Measurements from ENCODE around the gene DDX43.
"Not testable (repeated sequence)": the region's sequence is repeated elsewhere in the genome, so short reads cannot be mapped to it uniquely, and the experiment has no call there.

Gene DDX43

DNA sequence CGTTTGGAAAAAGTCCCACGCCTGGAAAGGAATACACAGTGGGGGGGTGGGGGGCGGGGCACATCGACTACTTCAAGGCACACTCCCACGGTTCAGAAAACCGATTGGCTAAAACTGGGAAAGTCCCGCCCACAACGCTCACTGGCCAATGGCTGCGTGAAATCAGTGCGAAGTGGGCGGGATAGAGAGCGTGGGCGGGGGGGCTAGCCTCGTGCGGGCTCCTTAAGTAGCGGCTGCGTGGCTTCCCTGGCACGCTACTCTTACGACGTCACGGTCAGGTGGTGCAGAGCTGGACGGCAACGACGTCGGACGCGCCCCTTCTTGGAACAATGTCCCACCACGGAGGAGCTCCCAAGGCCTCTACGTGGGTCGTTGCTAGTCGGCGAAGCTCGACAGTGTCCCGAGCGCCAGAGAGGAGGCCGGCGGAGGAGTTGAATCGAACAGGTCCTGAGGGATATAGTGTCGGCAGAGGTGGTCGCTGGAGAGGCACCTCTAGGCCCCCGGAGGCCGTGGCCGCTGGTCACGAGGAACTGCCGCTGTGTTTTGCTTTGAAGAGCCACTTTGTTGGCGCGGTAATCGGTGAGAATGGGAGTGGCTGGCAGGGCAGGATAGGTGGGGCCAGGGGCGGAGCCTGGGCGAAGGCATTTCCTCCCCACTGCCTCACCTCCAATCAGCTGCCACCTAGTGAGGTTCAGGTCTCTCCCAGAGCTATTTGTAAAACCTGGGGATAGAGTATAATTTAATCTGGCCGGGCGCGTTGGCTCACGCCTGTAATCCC lies at the start of gene DDX43:
TSS of gene DDX43 (plus strand) at position 252 of the 778 bp plus-strand sequence. CDS start at position 330, 78 bp downstream.
- DNase-seq (ENCODE audit: low read depth): no peak

DNA sequence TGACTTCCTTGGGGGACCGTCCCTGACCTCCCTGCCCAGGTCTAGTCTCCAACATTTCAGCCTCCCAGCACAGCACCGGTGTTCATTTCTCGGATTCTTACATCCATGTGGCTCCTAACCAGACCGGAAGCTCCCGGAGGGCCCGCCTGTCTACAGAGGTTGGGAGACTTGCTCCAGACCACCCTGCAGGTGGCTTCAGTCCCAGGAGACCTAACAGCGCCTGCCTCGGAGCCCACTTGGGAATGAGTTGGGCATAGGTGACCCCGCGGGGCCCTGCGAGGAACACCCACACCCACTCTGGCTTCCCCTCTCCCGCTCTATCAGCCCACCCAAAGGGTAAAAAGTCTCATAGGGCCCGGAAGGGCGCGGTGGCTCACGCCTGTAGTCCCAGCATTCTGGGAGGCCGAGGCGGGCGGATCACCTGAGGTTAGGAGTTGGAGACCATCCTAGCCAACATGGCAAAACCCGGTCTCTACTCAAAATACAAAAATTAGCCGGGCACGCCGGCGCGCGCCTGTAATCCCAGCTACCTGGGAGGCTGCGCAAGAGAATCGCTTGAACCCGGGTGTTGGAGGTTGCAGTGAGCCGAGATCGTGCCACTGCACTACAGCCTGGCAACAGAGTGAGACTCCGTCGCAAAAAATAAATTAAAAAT lies 46.0 kb upstream of the DDX43 start:
- DNase-seq (ENCODE audit: low read depth): no peak

DNA sequence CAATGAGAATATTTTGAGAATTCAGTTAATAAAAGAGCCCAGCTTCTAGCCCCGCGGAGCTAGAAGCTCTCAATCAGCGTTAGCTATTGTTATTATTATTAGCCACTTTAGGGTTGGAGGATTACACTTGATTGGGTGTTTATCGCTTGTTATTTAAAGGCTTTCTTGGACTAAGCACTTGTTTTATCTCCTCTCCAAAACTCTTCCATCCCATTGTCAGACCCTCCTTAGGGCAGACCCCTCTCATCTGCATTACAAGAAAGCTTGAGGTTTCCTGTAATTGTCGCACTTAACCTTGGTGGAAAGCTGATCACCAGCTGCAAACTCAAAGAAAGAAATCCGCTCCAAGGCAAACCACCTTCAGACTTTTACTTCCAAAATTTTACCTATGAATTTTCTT lies 45.3 kb upstream of the DDX43 start:
- no peak for DNase-seq (ENCODE audit: low read depth)

DNA sequence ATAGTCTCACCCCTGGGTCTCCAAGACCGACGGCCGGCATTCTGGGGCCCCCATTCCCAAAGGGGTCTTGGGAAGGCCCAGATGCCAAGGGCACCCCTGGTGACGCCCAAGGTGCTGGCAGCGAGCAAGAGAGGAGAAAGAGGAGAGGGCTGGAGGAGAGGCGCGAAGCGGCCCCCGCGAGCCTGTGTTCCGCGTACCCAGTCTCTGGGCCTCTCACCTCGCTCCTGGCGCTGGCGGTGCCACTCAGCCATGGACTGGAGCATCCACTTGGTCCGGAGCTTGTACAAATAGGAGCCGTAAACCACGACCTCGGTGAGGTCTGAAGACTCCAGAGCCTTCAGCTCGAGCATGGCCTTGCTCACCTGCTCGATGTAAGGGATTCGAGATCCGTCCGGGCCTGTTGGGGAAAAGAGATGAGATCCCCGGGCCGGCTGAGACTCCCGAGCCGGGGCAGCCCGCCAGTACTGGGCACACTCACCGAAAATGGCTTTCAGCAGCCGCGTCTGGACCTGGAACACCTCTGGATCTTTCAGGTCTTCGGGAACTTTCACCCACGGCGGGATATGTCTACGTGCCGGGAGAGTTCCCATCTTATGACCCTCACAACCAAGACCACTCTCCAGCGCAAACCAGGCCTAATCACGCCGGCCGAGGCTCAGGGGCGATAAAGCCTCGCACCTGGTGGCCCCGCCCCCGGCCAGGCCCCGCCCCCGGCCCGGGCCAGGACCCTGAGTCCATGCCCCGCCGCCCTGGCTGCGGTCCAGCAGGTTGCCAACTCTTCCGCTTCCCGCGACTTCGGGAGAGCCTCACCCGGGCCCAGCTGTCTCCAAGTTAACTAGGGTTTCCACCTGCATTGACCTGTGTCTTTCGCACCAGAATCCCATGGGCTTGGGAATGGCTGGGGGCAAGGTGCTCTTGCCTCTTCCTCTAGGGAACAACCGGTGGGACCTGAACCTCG lies 40.7 kb upstream of the DDX43 start, which contains the start of gene DPPA5:
TSS of gene DPPA5 (minus strand) at position 641 of the 958 bp plus-strand sequence. CDS start at position 590, 51 bp downstream.
- DNase-seq (ENCODE audit: low read depth): no peak

DNA sequence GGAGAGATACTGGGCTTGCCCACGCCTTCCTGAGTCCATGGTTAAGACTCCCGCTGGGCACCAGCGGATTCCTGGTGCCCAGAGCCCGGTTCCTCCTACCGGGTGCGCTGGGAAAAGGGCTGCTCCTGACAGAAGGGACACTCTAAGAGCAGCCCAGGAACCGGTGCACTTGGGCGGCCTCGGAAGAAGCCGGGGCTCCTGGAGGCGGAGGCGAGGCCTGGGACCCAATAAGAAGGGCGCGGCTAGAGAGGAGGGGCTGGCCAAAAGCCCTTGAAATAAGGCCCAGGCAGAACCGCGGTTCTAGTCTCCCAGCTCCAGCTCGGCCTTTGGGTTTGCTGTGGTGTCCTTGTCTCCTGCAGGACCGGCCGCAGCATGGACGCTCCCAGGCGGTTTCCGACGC lies 32.3 kb upstream of the DDX43 start, which contains the start of gene KHDC3L:
TSS of gene KHDC3L (plus strand) at position 301 of the 400 bp plus-strand sequence. CDS start at position 373, 72 bp downstream.
- no peak for DNase-seq (ENCODE audit: low read depth)

- DNase-seq (ENCODE audit: low read depth): no peak
Measured at GRCh38 chr6:73362869-73363536, 31.6 kb upstream of the DDX43 start.

DNA sequence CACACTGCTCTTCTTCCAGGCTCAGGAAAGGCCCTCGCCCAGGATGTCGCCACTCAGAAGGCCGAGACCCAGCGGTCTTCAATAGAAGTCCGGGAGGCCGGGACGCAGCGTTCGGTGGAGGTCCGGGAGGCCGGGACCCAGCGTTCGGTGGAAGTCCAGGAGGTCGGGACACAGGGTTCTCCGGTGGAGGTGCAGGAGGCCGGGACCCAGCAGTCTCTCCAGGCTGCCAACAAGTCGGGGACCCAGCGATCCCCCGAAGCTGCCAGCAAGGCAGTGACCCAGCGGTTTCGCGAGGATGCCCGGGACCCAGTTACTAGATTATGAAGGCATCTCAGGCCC lies 31.1 kb upstream of the DDX43 start:
- DNase-seq (ENCODE audit: low read depth): no peak

GRCh38 chr6:73364121-73364520 lies 30.5 kb upstream of the DDX43 start:
- no peak for DNase-seq (ENCODE audit: low read depth)

DNA sequence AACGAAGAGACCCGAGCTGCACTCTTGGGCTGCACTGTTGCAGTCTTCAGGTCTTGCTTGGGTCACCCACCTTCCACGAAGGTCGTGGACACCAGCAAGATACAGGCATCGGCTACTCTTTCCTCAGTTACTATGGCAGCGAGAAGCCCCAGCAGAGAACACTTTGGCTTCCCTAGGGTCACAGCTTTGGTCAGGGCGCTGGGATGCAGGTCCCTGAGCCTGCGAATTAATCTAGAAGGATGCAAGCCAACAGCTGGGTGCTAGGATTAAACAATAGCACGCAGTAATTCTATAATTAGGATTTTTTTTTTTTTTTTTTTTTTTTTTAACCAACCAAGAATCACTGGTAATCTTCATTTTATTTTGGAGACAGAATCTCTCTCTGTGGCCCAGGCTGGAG lies 30.1 kb upstream of the DDX43 start:
- no peak for DNase-seq (ENCODE audit: low read depth)

DNA sequence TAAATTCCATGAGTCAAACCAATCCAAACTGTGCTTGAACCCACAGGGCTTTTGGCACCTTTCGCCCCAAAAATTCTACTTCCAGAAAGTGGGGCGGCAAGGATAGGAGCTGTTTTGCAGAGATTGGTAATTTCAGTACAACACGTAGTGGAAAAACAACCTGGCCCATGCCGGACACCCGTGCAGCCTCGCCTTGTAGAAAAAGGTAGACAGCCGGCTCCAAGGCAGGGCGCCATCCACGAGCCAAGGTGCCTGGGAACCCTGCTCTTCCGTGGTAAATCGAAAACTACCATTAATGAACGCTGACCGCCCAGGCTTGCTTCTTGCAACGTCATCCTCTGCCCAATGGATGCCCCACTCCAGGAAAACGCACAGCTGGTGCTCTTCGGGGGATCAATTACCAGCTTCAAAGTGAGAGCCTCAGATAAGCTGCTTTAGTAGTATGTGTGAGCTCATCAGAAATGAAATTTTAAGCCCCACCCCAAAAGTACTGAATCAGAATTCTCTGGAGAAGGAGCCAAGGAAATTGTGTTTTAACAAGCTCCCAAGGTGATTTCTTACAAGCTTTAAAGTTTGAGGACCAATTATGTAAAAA lies 26.8 kb upstream of the DDX43 start:
- no peak for DNase-seq (ENCODE audit: low read depth)

DNA sequence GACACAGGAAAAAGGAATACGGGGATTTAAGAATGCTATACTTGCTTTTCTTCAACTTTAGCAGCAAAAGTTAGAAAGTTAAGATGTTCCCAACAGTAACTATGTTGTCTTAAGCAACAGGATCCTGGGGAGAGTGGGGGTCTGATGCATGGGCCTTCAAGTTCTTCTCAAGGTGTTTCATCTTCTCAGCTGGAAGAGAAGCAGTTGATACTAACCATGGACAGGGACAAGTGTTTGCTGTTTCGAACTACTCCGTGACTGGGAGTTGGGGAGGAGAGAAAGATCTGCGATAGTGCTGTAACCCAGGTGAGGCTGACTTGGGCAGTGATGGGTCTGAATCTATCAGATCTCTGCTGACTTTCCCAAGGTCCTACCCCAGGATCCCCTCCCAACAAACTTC lies 26.0 kb upstream of the DDX43 start:
- no peak for DNase-seq (ENCODE audit: low read depth)

DNA sequence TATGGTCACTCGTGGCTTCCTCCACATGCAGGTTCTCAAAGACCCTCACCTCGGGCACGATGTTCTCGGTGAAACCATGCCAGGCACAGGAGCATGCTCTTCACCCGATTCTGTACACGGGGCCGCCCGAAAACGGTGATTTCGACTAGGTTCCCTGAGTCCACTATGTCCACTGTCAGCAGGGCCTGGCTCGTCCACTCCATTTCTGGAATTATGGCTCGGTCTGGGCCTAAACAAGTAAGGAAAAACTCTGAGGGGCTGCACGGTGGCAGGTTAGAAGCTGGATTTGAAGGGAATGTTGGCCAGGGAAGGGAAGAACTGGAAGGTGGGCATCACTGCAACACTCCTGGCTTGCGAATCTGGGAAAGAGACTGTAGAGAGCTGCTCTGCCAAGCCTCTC lies 25.5 kb upstream of the DDX43 start:
- no peak for DNase-seq (ENCODE audit: low read depth)

- no peak for DNase-seq (ENCODE audit: low read depth)
Measured at GRCh38 chr6:73369563-73369962, 25.1 kb upstream of the DDX43 start, which contains the start of gene OOEP. Gene OOEP, minus strand, starts transcription at chr6:73369897. Its CDS starts 105 bp downstream, at chr6:73369792.

- no peak for DNase-seq (ENCODE audit: low read depth)
Measured at GRCh38 chr6:73371984-73372383, 22.6 kb upstream of the DDX43 start.

DNA sequence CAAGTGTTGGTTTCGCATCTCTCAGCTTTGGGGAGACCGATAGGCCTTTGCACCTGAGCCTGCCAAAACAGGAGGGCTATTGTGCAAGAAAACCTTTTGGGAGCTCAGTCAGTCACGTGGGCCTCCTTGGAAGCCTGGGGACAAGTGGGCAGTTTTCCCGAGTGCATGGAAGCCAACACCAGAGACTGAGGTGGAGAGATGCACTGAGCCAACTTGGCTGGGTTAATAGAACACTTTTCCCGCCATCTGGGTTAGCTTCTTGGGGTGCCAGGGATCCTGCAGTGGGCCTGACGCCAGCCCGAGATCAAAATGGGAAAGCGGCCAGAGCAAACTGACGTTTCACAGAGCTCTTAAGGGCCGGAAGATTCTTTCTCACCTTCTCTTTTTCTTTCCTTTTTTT lies 22.1 kb upstream of the DDX43 start:
- DNase-seq (ENCODE audit: low read depth): no peak

GRCh38 chr6:73375216-73375615 lies 19.4 kb upstream of the DDX43 start:
- DNase-seq (ENCODE audit: low read depth): no peak

DNA sequence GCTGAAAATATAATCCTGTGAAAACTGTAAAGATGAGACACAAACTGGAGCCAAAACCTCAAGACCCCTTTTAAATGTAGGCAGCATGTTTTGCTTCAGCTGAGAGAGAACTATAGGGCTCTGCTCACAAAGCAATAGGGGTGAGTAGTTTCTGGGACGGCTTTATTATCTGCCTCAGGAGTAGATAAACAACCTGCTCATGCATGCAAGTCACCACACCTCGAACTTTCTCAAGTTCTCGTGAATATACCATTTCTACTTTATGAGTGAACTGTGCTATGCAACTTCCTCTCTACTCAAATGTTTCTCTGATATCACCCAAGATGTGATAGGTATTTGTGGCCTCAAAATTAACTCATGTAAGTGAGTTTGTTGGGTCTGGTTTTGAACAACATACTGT lies 17.4 kb upstream of the DDX43 start:
- no peak for DNase-seq (ENCODE audit: low read depth)

- DNase-seq (ENCODE audit: low read depth): not testable (repeated sequence)
Measured at GRCh38 chr6:73381531-73381930, 13.1 kb upstream of the DDX43 start.

DNA sequence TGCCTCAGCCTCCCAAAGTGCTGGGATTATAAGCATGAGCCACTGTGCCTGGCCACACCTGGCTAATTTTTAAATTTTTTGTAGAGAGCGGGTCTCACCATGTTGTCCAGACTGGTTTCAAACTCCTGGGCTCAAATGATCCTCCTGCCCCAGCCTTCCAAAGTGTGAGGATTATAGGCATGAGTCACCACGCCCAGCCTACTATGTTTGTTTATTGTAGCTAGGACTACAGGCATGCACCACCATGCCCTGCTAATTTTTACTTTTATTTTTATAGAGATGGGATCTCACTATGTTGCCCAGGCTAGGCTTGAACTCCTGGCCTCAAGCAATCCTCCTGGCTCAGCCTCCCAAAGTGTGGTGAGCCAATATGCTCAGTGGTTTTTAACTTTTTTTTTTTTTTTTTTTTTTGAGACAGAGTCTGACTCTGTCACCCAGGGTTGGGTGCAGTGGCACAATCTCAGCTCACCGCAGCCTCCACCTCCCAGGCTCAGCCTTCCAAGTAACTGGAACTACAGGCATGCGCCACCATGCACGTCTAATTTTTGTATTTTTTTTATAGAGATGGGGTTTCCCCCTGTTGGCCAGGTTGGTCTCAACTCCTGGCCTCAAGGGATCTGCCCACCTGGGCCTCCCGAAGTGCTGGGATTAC lies 12.0 kb upstream of the DDX43 start:
- DNase-seq (ENCODE audit: low read depth): no peak

DNA sequence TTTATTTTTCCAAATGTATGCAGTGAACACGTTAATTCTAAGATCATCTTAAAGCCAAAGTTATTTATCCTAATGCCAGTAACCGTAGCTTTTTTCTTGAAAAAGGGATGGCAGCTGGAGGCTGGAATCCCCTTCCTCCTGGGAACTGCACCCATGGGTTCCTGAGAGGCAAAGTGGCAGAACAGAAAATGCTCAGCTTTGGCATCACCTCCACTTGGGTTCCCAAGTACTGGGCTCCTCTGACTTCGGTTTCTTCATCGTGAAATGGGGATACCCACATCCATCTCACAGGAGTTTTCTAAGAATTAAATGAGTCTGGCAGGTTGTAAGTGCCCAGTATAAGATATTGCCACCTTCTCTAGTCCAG lies 6.2 kb upstream of the DDX43 start:
- no peak for DNase-seq (ENCODE audit: low read depth)
